ENCODE results near the gene SHB. TPM values are rescaled to one million over a fixed set of nuclear protein-coding genes. Genes with fewer than 3 reads are reported as not detected.
A peak's percentile ranks its signal among the peaks of the same experiment; 100 is the strongest.

Gene SHB
- total RNA-seq, 1 experiment from 2014 or later, result 20.7 TPM

DNA sequence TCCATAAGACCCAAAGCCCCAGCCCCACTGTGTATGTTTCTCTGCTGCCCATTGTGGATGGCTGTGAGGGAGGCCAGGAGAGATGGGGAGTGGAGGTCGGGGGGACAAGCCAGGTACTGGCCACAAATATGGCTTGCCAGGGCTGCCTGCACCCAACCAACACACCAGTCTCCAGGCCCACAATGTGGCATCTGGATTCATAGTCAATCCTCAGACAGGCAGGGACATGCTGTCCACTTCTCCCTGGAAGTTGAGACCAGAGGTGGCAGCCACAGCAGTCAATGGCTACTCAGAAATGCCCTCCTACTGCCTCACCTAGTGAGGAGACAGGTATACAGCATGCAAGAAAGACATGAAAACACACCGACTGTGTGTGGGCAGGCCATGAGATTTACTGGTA, 103.9 kb downstream of the SHB start:
- no TSS peak for BruUV-seq (replicated peaks)
- no peaks in the 10 kb centered on the region for H3K36me3 ChIP-seq (ENCODE audit: insufficient read depth, low read length, poor library complexity, severe bottlenecking)
- H3K4me1 ChIP-seq (ENCODE audit: insufficient read depth, low read length, poor library complexity, severe bottlenecking), result peaks cover 13% of the 10 kb centered on the region
- ChIA-PET CTCF (no interaction called here), POLR2A (ENCODE audit: low non-redundant PET) (no interaction called here)
- TF ChIP-seq, protein P1, sequence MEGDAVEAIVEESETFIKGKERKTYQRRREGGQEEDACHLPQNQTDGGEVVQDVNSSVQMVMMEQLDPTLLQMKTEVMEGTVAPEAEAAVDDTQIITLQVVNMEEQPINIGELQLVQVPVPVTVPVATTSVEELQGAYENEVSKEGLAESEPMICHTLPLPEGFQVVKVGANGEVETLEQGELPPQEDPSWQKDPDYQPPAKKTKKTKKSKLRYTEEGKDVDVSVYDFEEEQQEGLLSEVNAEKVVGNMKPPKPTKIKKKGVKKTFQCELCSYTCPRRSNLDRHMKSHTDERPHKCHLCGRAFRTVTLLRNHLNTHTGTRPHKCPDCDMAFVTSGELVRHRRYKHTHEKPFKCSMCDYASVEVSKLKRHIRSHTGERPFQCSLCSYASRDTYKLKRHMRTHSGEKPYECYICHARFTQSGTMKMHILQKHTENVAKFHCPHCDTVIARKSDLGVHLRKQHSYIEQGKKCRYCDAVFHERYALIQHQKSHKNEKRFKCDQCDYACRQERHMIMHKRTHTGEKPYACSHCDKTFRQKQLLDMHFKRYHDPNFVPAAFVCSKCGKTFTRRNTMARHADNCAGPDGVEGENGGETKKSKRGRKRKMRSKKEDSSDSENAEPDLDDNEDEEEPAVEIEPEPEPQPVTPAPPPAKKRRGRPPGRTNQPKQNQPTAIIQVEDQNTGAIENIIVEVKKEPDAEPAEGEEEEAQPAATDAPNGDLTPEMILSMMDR (conservative IDR thresholded peaks at IDR 0.05; ENCODE audit: low read depth, low read length), result no peak
- TF ChIP-seq EZH2 (IDR thresholded peaks at IDR 0.05; ENCODE audit: borderline replicate concordance, low read depth, low read length, poor library complexity, severe bottlenecking), result no peak
- H3K27ac ChIP-seq (ENCODE audit: low read depth, low read length, poor library complexity, severe bottlenecking), result peak overlapping the region; percentile 74
- no peaks in the 10 kb centered on the region for H3K27me3 ChIP-seq (replicated peaks; ENCODE audit: insufficient read depth, low read depth, low read length, poor library complexity)
- no peak for DNase-seq (ENCODE audit: low spot score)
- H3K4me3 ChIP-seq (ENCODE audit: low read depth, low read length, poor library complexity, severe bottlenecking), result no peak overlapping the region
- intact Hi-C loops (cut with micrococcal nuclease; ENCODE audit: unreplicated experiment), result loop anchor here (10.0 kb wide), 2 partner anchors 60 to 100 kb away; partner anchors contain the start of gene SHB
- no peaks in the 10 kb centered on the region for H3K9me3 ChIP-seq (ENCODE audit: low read depth, low read length, poor library complexity, severe bottlenecking)

DNA sequence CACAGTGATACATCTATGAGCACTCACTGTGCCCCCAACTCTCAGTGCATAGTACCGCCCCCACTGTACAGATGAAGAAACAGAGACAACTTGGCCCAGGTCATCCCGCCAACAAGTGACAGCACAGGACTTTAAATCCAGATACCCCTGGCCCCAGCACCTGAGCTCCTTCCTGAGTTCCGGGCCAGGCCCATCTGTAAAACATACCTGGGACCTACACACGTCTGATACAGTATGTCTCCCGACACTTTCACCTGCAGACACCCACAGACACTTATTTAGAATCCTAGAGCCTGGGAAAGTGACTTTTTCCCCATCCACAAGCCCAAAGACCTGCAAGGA, 104.3 kb downstream of the SHB start:
- peaks cover 13% of the 10 kb centered on the region for H3K4me1 ChIP-seq (ENCODE audit: insufficient read depth, low read length, poor library complexity, severe bottlenecking)
- CTCF ChIA-PET, result no interaction called here
- POLR2A ChIA-PET (ENCODE audit: low non-redundant PET), result no interaction called here
- no peak for DNase-seq (ENCODE audit: low spot score)
- H3K27me3 ChIP-seq (replicated peaks; ENCODE audit: insufficient read depth, low read depth, low read length, poor library complexity), result no peaks in the 10 kb centered on the region
- no peak overlapping the region for H3K4me3 ChIP-seq (ENCODE audit: low read depth, low read length, poor library complexity, severe bottlenecking)
- no peaks in the 10 kb centered on the region for H3K9me3 ChIP-seq (ENCODE audit: low read depth, low read length, poor library complexity, severe bottlenecking)
- H3K27ac ChIP-seq (ENCODE audit: low read depth, low read length, poor library complexity, severe bottlenecking), result peak overlapping the region; percentile 74
- intact Hi-C loops (cut with micrococcal nuclease; ENCODE audit: unreplicated experiment), result loop anchor here (10.0 kb wide), 2 partner anchors 60 to 100 kb away; partner anchors contain the start of gene SHB
- no peaks in the 10 kb centered on the region for H3K36me3 ChIP-seq (ENCODE audit: insufficient read depth, low read length, poor library complexity, severe bottlenecking)
- TF ChIP-seq EZH2 (IDR thresholded peaks at IDR 0.05; ENCODE audit: borderline replicate concordance, low read depth, low read length, poor library complexity, severe bottlenecking), result no peak
- TF ChIP-seq, protein P1 (conservative IDR thresholded peaks at IDR 0.05; ENCODE audit: low read depth, low read length), result no peak
- no TSS peak for BruUV-seq (replicated peaks)

DNA sequence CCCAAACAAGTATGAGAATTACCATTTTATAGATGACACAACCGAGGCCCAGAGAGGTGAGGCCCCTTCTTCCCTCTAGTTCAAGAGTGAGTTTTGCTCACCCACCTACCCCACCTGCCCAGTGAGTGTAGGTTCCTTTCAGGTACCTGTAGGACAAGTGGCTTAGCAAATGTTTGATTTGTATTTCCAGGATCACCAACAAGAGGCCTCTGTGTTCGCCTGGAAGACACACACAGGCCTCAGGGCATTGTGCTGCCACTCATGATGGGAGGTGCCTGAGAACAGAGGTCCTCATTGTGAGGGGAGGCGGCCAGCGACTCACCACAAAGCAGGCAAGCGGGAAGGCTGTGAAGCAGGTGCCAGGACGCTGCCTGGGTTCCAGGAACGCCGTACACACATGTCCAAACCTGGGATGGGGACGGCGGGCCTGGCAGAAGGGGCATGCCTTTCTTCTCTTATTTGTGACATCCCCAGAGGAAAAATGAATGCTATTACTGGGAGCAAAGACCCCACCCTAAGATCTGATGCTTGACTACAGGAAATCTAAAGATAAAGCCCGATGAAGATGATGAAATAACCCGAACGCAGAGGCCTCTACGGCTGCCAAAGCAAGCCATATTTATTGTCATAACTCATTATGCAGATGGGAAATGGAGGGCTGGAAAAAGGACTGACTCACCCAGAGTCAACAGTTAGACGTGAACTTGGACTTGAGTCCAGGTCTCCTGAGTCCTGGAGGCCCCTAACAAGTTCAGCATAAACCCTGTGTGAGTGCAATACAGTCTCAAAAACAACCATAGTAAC, 104.9 kb downstream of the SHB start:
- peak; percentile 54 for DNase-seq (ENCODE audit: low spot score)

More for the DNA sequence above, 104.9 kb downstream of the SHB start:
- Histone ChIP-seq H3K4me3 (ENCODE audit: low read depth, low read length, poor library complexity, severe bottlenecking) (no peak overlapping the region), H3K4me1 (ENCODE audit: insufficient read depth, low read length, poor library complexity, severe bottlenecking) (peaks cover 13% of the 10 kb centered on the region), H3K27ac (ENCODE audit: low read depth, low read length, poor library complexity, severe bottlenecking) (peak overlapping the region; percentile 74), H3K36me3 (ENCODE audit: insufficient read depth, low read length, poor library complexity, severe bottlenecking) (no peaks in the 10 kb centered on the region), H3K27me3 (replicated peaks; ENCODE audit: insufficient read depth, low read depth, low read length, poor library complexity) (no peaks in the 10 kb centered on the region), H3K9me3 (ENCODE audit: low read depth, low read length, poor library complexity, severe bottlenecking) (no peaks in the 10 kb centered on the region)
- TF ChIP-seq, protein P1 (conservative IDR thresholded peaks at IDR 0.05; ENCODE audit: low read depth, low read length), result no peak
- no peak for TF ChIP-seq EZH2 (IDR thresholded peaks at IDR 0.05; ENCODE audit: borderline replicate concordance, low read depth, low read length, poor library complexity, severe bottlenecking)
- BruUV-seq (replicated peaks), result no TSS peak
- intact Hi-C loops (cut with micrococcal nuclease; ENCODE audit: unreplicated experiment), result loop anchor here (10.0 kb wide), 2 partner anchors 61 to 101 kb away; partner anchors contain the start of gene SHB
- ChIA-PET CTCF (no interaction called here), POLR2A (ENCODE audit: low non-redundant PET) (no interaction called here)

Data from A673 (cell line).